SU-DHL-6 (cell line): ENCODE results near the gene MACF1.
"Not testable (repeated sequence)": the region's sequence is repeated elsewhere in the genome, so short reads cannot be mapped to it uniquely, and the experiment has no call there.

Experiments used
- EZH2phosphoT487 ChIP-seq: fragments of 200-600 bp; sonication (generic), shearing (Covaris generic); conservative IDR thresholded peaks from 2 replicates; pipeline ENCODE4 v1.6.1; 2018; ENCODE audit warnings: mild to moderate bottlenecking, antibody characterized with exemption, low read length, moderate library complexity, mixed read lengths
- TF ChIP-seq, protein P1 (sequence below): fragments of 200-600 bp; sonication (generic); IDR thresholded peaks from one replicate; pipeline ENCODE4 v1.5.1; 2017; ENCODE audit warnings: antibody characterized with exemption, mild to moderate bottlenecking, low read length, moderate library complexity; ENCODE audit not compliant: insufficient read depth, poor library complexity, severe bottlenecking

DNA sequence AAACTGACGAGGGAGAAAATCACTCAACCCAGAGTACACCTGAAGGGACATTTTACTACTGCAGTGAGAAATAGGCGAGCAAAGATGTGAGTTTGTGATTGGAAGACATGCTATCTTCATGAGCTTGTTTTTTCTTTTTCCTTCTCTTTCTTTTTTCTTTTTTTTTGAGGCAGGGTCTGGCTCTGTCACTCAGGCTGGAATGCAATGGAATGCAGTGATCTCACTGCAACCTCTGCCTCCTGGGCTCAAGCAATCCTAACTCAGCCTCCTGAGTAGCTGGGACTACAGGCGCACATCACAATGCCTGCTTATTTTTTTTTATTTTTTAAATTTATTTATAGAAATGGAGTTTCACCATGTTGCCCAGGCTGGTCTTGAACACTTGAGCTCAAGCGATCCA is 312.3 kb downstream of the MACF1 start:
- TF ChIP-seq, protein P1, sequence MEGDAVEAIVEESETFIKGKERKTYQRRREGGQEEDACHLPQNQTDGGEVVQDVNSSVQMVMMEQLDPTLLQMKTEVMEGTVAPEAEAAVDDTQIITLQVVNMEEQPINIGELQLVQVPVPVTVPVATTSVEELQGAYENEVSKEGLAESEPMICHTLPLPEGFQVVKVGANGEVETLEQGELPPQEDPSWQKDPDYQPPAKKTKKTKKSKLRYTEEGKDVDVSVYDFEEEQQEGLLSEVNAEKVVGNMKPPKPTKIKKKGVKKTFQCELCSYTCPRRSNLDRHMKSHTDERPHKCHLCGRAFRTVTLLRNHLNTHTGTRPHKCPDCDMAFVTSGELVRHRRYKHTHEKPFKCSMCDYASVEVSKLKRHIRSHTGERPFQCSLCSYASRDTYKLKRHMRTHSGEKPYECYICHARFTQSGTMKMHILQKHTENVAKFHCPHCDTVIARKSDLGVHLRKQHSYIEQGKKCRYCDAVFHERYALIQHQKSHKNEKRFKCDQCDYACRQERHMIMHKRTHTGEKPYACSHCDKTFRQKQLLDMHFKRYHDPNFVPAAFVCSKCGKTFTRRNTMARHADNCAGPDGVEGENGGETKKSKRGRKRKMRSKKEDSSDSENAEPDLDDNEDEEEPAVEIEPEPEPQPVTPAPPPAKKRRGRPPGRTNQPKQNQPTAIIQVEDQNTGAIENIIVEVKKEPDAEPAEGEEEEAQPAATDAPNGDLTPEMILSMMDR = not testable (repeated sequence)
- TF ChIP-seq EZH2phosphoT487 = not testable (repeated sequence)
